ENCODE data around the gene CLIP2.

CLIP2 gene

DNA sequence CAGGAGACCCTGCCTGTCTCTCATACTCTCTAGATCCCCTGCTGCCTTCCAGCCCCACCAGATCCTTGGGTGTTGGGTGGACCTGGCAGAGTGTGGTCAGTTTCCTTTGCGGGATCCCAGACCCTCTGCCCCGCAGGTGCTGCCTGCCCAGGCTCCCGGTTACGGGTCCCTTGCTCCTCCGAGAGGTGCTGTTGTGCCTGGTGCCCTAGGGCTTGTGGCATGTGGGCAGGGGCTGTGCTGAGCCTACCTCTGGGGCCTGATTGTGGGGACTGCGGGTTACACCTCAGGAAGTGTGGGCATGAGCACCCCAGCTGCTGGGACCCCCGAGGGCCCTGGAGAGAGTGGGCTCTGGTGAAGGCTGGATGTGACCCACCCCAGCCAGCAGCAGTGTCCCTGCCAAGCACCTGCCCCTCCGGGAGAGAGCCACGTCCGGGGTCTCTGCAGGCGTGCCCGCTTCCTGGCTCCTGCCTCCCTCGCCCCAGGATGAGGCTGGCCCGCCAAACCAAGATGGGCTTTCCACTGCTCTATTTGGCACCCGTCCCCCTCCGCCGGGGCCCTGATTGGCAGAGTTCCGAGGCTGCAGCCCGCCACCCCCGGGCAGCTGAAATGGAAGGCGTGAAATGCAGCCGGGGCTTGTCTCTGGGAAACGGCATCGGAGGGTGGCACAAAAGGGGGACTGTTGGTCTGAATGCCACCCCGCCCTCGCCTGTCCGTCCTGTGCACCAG, 17.0 kb downstream of the CLIP2 start:
- Mint-ChIP-seq H3K4me3 (no peak overlapping the region), H3K9me3 (no peaks in the 10 kb centered on the region), H3K27ac (peak overlapping the region in 1 of 3 experiments; percentile 13), H3K36me3 (ENCODE audit: low read depth) (no peaks in the 10 kb centered on the region), H3K4me1 (peaks cover 12% of the 10 kb centered on the region), H3K27me3 (ENCODE audit: low read depth) (no peaks in the 10 kb centered on the region)
- TF ChIP-seq, protein P1, sequence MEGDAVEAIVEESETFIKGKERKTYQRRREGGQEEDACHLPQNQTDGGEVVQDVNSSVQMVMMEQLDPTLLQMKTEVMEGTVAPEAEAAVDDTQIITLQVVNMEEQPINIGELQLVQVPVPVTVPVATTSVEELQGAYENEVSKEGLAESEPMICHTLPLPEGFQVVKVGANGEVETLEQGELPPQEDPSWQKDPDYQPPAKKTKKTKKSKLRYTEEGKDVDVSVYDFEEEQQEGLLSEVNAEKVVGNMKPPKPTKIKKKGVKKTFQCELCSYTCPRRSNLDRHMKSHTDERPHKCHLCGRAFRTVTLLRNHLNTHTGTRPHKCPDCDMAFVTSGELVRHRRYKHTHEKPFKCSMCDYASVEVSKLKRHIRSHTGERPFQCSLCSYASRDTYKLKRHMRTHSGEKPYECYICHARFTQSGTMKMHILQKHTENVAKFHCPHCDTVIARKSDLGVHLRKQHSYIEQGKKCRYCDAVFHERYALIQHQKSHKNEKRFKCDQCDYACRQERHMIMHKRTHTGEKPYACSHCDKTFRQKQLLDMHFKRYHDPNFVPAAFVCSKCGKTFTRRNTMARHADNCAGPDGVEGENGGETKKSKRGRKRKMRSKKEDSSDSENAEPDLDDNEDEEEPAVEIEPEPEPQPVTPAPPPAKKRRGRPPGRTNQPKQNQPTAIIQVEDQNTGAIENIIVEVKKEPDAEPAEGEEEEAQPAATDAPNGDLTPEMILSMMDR (IDR thresholded peaks at IDR 0.05; ENCODE audit: unreplicated experiment in 3 of 3): no peak

DNA sequence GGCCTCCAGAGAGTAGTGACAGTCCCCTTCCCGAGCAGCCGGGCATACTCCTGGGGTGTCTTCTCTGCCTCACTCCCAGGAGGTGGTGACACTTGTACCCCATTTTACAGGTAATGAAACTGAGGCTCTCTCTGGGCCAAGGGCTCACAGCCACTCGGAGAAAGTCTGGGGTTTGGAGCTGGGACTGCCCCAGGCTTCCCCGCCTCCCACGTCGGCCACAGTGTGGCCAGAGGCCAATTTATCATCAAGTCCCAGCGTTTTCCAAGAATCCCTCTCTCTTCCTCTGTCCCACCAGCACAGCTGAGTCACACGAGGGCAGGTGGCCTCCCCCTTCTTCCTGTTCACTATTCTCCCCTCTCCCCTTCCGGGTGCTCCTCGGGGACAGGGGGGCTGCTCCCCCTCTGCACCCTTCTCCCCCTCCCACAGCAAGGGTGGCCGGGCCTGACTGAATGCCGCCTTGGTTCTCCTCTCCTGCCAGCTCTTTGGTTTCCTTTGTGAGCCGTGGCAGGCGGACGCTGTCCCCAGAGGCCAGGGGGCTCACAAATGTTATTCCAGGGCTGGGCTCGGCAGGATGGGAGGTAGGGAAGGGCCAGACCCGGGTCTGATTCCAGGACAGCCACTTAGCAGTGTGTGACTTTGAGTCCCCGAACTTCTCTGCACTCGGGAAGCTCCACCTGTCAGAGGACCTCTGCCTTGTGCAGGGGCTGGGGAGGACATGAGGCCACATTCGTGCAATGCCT, 17.7 kb downstream of the CLIP2 start:
- no peaks in the 10 kb centered on the region for H3K9me3 Mint-ChIP-seq
- H3K36me3 Mint-ChIP-seq (ENCODE audit: low read depth): no peaks in the 10 kb centered on the region
- H3K27ac Mint-ChIP-seq: peak overlapping the region in 2 of 3 experiments; percentile 13 to 63
- no peak overlapping the region for H3K4me3 Mint-ChIP-seq
- H3K4me1 Mint-ChIP-seq: peaks cover 12% of the 10 kb centered on the region
- TF ChIP-seq, protein P1 (IDR thresholded peaks at IDR 0.05; ENCODE audit: unreplicated experiment in 3 of 3): no peak
- H3K27me3 Mint-ChIP-seq (ENCODE audit: low read depth): no peaks in the 10 kb centered on the region

DNA sequence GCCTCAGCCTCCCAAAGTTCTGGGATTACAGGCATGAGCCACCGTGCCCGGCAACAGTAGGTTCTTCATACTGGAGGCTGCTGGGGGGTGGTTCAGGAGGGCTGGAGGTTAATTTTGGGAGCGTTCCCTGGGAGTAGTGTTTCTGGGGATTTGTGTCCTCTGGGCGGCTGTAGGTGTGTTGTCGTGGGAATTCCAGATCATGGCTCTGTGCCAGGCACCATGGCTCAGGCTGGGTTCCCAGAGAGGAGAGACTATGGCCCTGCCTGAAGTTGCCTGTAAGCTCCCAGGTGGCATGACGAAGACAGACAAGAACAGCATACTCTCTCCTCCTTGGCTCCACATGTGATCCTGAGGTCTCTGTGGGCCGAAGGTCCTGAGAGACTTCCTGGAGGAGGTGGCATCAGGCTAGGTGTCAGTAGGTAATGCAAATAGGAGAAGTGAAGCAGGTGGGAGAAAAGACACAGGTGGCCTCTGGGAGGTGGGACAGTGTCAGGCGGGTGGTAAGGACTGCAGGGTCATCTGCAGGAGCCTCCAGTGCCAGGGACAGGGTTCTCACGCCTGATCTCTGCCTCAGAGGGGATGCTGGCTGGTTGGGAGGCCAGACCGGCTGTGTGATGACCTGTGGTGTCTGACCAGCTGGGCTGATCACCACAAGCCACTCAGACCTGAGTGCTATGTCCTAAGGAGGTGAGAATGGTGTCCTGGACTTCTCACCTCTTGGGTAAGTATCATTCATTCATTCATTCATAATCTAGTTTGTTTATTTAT, 18.7 kb downstream of the CLIP2 start:
- Mint-ChIP-seq H3K4me3 (no peak overlapping the region), H3K9me3 (no peaks in the 10 kb centered on the region), H3K4me1 (peaks cover 12% of the 10 kb centered on the region), H3K27me3 (ENCODE audit: low read depth) (no peaks in the 10 kb centered on the region), H3K36me3 (ENCODE audit: low read depth) (no peaks in the 10 kb centered on the region), H3K27ac (peak overlapping the region in 1 of 3 experiments; percentile 40)
- TF ChIP-seq, protein P1 (IDR thresholded peaks at IDR 0.05; ENCODE audit: unreplicated experiment in 3 of 3): no peak

DNA sequence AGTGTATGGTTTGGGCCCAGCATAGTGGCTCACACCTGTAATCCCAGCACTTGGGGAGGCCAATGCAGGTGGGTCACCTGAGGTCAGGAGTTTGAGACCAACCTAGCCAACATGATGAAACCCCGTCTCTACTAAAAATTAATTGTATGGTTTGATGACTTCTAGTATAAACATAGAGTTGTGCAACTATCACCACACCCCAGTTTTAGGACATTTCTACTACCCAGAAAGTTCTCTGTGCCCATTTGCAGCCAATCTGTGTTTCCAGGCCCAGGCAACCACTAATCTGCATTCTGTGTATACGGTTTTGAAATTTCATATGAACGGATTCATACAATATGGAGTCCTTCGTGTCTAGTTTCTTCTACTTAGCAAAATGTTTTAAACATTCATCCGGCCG, 20.0 kb downstream of the CLIP2 start:
- TF ChIP-seq, protein P1 (IDR thresholded peaks at IDR 0.05; ENCODE audit: unreplicated experiment in 3 of 3): no peak
- no peak overlapping the region for H3K4me3 Mint-ChIP-seq
- no peaks in the 10 kb centered on the region for H3K36me3 Mint-ChIP-seq (ENCODE audit: low read depth)

DNA sequence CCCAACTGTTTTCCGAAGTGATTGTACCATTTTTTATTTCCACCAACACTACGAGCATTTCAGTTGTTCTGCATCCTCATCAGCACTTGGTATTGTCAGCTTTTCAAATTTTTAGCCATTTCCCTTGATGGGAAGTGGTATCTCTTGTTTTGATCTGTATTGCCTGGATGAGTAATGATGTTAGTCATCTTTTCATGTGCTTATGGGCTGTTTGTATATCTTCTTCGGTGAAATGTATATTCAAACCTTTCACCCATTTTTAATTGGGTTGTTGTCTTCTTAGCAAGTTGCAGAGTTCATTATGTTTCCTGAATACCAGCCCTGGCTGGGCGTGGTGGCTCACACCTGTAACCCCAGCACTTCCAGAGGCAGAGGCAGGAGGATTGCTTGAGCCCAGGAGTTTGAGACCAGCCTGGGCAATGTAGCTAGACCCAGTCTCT, 22.1 kb downstream of the CLIP2 start:
- Mint-ChIP-seq H3K4me3 (no peak overlapping the region), H3K27ac (no peak overlapping the region), H3K9me3 (no peaks in the 10 kb centered on the region), H3K27me3 (ENCODE audit: low read depth) (no peaks in the 10 kb centered on the region), H3K4me1 (peaks cover 16% of the 10 kb centered on the region), H3K36me3 (ENCODE audit: low read depth) (no peaks in the 10 kb centered on the region)
- TF ChIP-seq, protein P1 (IDR thresholded peaks at IDR 0.05; ENCODE audit: unreplicated experiment in 3 of 3): no peak

More for the DNA sequence above, 20.0 kb downstream of the CLIP2 start:
- Mint-ChIP-seq H3K27ac (no peak overlapping the region), H3K4me1 (peaks cover 12% of the 10 kb centered on the region), H3K9me3 (no peaks in the 10 kb centered on the region), H3K27me3 (ENCODE audit: low read depth) (no peaks in the 10 kb centered on the region)

Measured in nephron (organoid).